Dedifferentiated amniotic fluid mesenchymal stem cell (primary cell): ENCODE measurements around the gene NSMCE4A.
"Not testable (repeated sequence)": the region's sequence is repeated elsewhere in the genome, so short reads cannot be mapped to it uniquely, and the experiment has no call there.

Experiments used
- DNase-seq: peaks from one replicate; pipeline ENCODE4 v3.0.0-alpha.2; 2016; ENCODE audit errors: extremely low spot score

NSMCE4A gene

GRCh38 chr10:121974535-121975294 lies at the start of gene NSMCE4A:
Gene NSMCE4A, minus strand, starts transcription at chr10:121975217. Its CDS starts 52 bp downstream, at chr10:121975165.
- peak; percentile 65 for DNase-seq

GRCh38 chr10:122023257-122023656 lies 48.2 kb upstream of the NSMCE4A start:
- not testable (repeated sequence) for DNase-seq

- DNase-seq = no peak
These were observed 47.3 kb upstream of the NSMCE4A start for GRCh38 chr10:122022276-122022675.

- DNase-seq = no peak
These were observed 46.8 kb upstream of the NSMCE4A start for GRCh38 chr10:122021828-122022227.

GRCh38 chr10:122021379-122021778 lies 46.4 kb upstream of the NSMCE4A start:
- no peak for DNase-seq

- no peak for DNase-seq
These were observed 45.2 kb upstream of the NSMCE4A start for GRCh38 chr10:122020226-122020625.

- no peak for DNase-seq
These were observed 44.5 kb upstream of the NSMCE4A start for GRCh38 chr10:122019414-122019975.

GRCh38 chr10:122018951-122019413 lies 44.0 kb upstream of the NSMCE4A start:
- no peak for DNase-seq

- no peak for DNase-seq
These were observed 43.5 kb upstream of the NSMCE4A start for GRCh38 chr10:122018491-122018890.

- not testable (repeated sequence) for DNase-seq
These were observed 42.9 kb upstream of the NSMCE4A start for GRCh38 chr10:122017926-122018325.

GRCh38 chr10:122014652-122015248 lies 39.7 kb upstream of the NSMCE4A start:
- no peak for DNase-seq

GRCh38 chr10:122013311-122013780 lies 38.3 kb upstream of the NSMCE4A start:
- no peak for DNase-seq

- no peak for DNase-seq
These were observed 37.7 kb upstream of the NSMCE4A start for GRCh38 chr10:122012731-122013130.

GRCh38 chr10:122010405-122011050 lies 35.5 kb upstream of the NSMCE4A start:
- no peak for DNase-seq

- DNase-seq = no peak
These were observed 32.4 kb upstream of the NSMCE4A start for GRCh38 chr10:122007415-122007814.

GRCh38 chr10:122001698-122002097 lies 26.7 kb upstream of the NSMCE4A start:
- no peak for DNase-seq

GRCh38 chr10:121999301-121999700 lies 24.3 kb upstream of the NSMCE4A start:
- no peak for DNase-seq

GRCh38 chr10:121998462-121998861 lies 23.4 kb upstream of the NSMCE4A start:
- DNase-seq = no peak

- no peak for DNase-seq
These were observed 19.5 kb upstream of the NSMCE4A start for GRCh38 chr10:121994429-121994941.

GRCh38 chr10:121991727-121992126 lies 16.7 kb upstream of the NSMCE4A start:
- DNase-seq = not testable (repeated sequence)

GRCh38 chr10:121990015-121990677 lies 15.1 kb upstream of the NSMCE4A start:
- no peak for DNase-seq
